ENCODE measurements around the gene LIN28A. TPM values are rescaled to one million over a fixed set of nuclear protein-coding genes. Genes with fewer than 3 reads are reported as not detected.

The LIN28A gene
- total and polyA plus RNA-seq, 2 experiments from 2014 or later = 604 to 1,571 TPM

GRCh38 chr1:26472320-26472900, 61.8 kb downstream of the LIN28A start, which contains the start of gene HMGN2:
Gene HMGN2 (plus strand): TSS chr1:26472440. CDS start chr1:26472613, 173 bp downstream.
- Mint-ChIP-seq H3K27ac (peak within 1 kb of the TSS; percentile 100), H3K4me1 (peaks cover 38% of the 10 kb centered on the region), H3K36me3 (ENCODE audit: low read depth) (peaks cover 58% of the 10 kb centered on the region), H3K27me3 (ENCODE audit: insufficient read depth, low read depth, poor library complexity) (peaks cover 33% of the 10 kb centered on the region), H3K4me3 (peak within 1 kb of the TSS; percentile 91), H3K9me3 (peaks cover 3% of the 10 kb centered on the region; the same call in 1 of the 3 replicates)
- Histone ChIP-seq H4K20me1 (replicated peaks; ENCODE audit: insufficient read depth) (peaks cover 32% of the 10 kb centered on the region), H3K36me3 (ENCODE audit: insufficient read depth) (peaks cover 34% of the 10 kb centered on the region), H3F3A (replicated peaks; ENCODE audit: low read depth) (peaks cover 53% of the 10 kb centered on the region), H3K79me2 (replicated peaks; ENCODE audit: insufficient read depth) (peaks cover 23% of the 10 kb centered on the region), H3K4me2 (peak within 1 kb of the TSS; percentile 99), H3K27ac (ENCODE audit: low read depth) (peak within 1 kb of the TSS; percentile 100), H3K27me3 (ENCODE audit: insufficient read depth) (peaks cover 9% of the 10 kb centered on the region; the same call in 1 of the 2 replicates), H3K4me3 (peak within 1 kb of the TSS; percentile 96), H2AFZ (0 out of 2 replicates have a peak within 1 kb of the TSS, but pooled peaks have one; percentile 69), H3K9me2 (ENCODE audit: insufficient read depth) (no peaks in the 10 kb centered on the region), H3K4me1 (ENCODE audit: insufficient read depth) (peaks cover 21% of the 10 kb centered on the region)
- peak; percentile 96 for DNase-seq (ENCODE audit: low spot score)
- ATAC-seq = peak; percentile 35
- no peak for TF ChIP-seq EZH2phosphoT487 (IDR thresholded peaks at IDR 0.05; ENCODE audit: unreplicated experiment)
- no peak for TF ChIP-seq ZNF114 (CRISPR knock-in tag; IDR thresholded peaks at IDR 0.05)
- TF ChIP-seq POLR2AphosphoS5 (IDR thresholded peaks at IDR 0.05; ENCODE audit: low read depth) = peak; percentile 64
- TF ChIP-seq, protein P1, sequence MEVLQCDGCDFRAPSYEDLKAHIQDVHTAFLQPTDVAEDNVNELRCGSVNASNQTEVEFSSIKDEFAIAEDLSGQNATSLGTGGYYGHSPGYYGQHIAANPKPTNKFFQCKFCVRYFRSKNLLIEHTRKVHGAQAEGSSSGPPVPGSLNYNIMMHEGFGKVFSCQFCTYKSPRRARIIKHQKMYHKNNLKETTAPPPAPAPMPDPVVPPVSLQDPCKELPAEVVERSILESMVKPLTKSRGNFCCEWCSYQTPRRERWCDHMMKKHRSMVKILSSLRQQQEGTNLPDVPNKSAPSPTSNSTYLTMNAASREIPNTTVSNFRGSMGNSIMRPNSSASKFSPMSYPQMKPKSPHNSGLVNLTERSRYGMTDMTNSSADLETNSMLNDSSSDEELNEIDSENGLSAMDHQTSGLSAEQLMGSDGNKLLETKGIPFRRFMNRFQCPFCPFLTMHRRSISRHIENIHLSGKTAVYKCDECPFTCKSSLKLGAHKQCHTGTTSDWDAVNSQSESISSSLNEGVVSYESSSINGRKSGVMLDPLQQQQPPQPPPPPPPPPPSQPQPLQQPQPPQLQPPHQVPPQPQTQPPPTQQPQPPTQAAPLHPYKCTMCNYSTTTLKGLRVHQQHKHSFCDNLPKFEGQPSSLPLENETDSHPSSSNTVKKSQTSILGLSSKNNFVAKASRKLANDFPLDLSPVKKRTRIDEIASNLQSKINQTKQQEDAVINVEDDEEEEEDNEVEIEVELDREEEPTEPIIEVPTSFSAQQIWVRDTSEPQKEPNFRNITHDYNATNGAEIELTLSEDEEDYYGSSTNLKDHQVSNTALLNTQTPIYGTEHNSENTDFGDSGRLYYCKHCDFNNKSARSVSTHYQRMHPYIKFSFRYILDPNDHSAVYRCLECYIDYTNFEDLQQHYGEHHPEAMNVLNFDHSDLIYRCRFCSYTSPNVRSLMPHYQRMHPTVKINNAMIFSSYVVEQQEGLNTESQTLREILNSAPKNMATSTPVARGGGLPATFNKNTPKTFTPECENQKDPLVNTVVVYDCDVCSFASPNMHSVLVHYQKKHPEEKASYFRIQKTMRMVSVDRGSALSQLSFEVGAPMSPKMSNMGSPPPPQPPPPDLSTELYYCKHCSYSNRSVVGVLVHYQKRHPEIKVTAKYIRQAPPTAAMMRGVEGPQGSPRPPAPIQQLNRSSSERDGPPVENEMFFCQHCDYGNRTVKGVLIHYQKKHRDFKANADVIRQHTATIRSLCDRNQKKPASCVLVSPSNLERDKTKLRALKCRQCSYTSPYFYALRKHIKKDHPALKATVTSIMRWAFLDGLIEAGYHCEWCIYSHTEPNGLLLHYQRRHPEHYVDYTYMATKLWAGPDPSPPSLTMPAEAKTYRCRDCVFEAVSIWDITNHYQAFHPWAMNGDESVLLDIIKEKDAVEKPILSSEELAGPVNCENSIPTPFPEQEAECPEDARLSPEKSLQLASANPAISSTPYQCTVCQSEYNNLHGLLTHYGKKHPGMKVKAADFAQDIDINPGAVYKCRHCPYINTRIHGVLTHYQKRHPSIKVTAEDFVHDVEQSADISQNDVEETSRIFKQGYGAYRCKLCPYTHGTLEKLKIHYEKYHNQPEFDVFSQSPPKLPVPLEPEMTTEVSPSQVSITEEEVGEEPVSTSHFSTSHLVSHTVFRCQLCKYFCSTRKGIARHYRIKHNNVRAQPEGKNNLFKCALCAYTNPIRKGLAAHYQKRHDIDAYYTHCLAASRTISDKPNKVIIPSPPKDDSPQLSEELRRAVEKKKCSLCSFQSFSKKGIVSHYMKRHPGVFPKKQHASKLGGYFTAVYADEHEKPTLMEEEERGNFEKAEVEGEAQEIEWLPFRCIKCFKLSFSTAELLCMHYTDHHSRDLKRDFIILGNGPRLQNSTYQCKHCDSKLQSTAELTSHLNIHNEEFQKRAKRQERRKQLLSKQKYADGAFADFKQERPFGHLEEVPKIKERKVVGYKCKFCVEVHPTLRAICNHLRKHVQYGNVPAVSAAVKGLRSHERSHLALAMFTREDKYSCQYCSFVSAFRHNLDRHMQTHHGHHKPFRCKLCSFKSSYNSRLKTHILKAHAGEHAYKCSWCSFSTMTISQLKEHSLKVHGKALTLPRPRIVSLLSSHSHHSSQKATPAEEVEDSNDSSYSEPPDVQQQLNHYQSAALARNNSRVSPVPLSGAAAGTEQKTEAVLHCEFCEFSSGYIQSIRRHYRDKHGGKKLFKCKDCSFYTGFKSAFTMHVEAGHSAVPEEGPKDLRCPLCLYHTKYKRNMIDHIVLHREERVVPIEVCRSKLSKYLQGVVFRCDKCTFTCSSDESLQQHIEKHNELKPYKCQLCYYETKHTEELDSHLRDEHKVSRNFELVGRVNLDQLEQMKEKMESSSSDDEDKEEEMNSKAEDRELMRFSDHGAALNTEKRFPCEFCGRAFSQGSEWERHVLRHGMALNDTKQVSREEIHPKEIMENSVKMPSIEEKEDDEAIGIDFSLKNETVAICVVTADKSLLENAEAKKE (CRISPR knock-in tag; IDR thresholded peaks at IDR 0.05) = no peak

Measured in GM23338 (cell line).